Transverse colon (tissue), 4 donors: Measurements from ENCODE around the gene PLCZ1. TPM values are rescaled to one million over a fixed set of nuclear protein-coding genes. Genes with fewer than 3 reads are reported as not detected.
"Not testable (repeated sequence)": the region's sequence is repeated elsewhere in the genome, so short reads cannot be mapped to it uniquely, and the experiment has no call there.

Experiments used
- DNase-seq: peaks from one replicate; pipeline ENCODE4 v3.0.0-alpha.2; 2019
- H3K27ac ChIP-seq, 4 donors: fragments of 200-600 bp; sonication (generic); 2 replicates each; pipeline ENCODE4 v1.5.1; 2016 to 2018; ENCODE audit warnings: inconsistent platforms in 4 of 4
- H3K27me3 ChIP-seq: fragments of 200-600 bp; sonication (generic); 2 replicates; pipeline ENCODE4 v1.5.1; 2017; ENCODE audit warnings: inconsistent platforms
- H3K36me3 ChIP-seq, 4 donors: fragments of 200-600 bp; sonication (generic); 2 replicates each; pipeline ENCODE4 v1.5.1; 2017 to 2019; ENCODE audit warnings: inconsistent platforms in 4 of 4
- H3K4me1 ChIP-seq, 4 donors: fragments of 200-600 bp; sonication (generic); 2 replicates each; pipeline ENCODE4 v1.5.1; 2017 to 2020; ENCODE audit warnings: inconsistent platforms in 4 of 4
- H3K4me3 ChIP-seq, 4 donors: fragments of 200-600 bp; sonication (generic); 1 replicate in 1 of 4; 2 replicates in 3 of 4; pipeline versions ENCODE4 v1.5.1 to v1.6.1; 2017 to 2019; ENCODE audit warnings: inconsistent platforms in 4 of 4
- H3K9me3 ChIP-seq, 2 donors: fragments of 200-600 bp; sonication (generic); 2 replicates each; pipeline ENCODE4 v1.5.1; 2017 to 2019; ENCODE audit warnings: inconsistent platforms in 2 of 2
- CTCF ChIP-seq, 5 experiments: fragments of 200-600 bp in 3 of 5; fragments of 450-650 bp in 2 of 5; sonication (generic) in 3 of 5; IDR thresholded peaks; 1 replicate in 2 of 5; 2 replicates in 3 of 5; pipeline ENCODE4 v1.5.1; 2016 to 2017; ENCODE audit warnings: antibody characterized with exemption in 5 of 5, inconsistent platforms in 3 of 5, mild to moderate bottlenecking in 2 of 5, moderate library complexity in 1 of 5
- EP300 ChIP-seq: sonication (generic); formaldehyde crosslinking; IDR thresholded peaks from one replicate; pipeline ENCODE4 v1.6.1; 2017; ENCODE audit warnings: antibody characterized with exemption, low read depth
- POLR2A ChIP-seq: fragments of 450-650 bp; IDR thresholded peaks from one replicate; pipeline ENCODE4 v1.6.1; 2016; ENCODE audit warnings: antibody characterized with exemption, mild to moderate bottlenecking, moderate library complexity
- POLR2AphosphoS5 ChIP-seq, 3 donors: sonication (generic); formaldehyde crosslinking; IDR thresholded peaks; one replicate each; pipeline ENCODE4 v1.6.1; 2016; ENCODE audit warnings: antibody characterized with exemption in 3 of 3
- WGBS, 2 donors: methylation state at CpG; one replicate each; pipeline ENCODE4 v1.1.5; 2018; ENCODE audit warnings: low coverage in 1 of 2; 5-methylcytosine and 5-hydroxymethylcytosine counted together
- in situ Hi-C, 4 donors: fragments of 200-750 bp; cut with MboI; loops; one replicate each; pipeline versions ENCODE4 v1.15.0 to v1.15.1; 2017; ENCODE audit warnings: low sequenced_read_pairs in 3 of 4, low pct_ligation_motif_present in 1 of 4, low pct_unique_long_range_greater_than_20kb in 1 of 4
- intact Hi-C: fragments of 100-400 bp; cut with DNase I; formaldehyde crosslinking; loops from one replicate; pipeline ENCODE4 v1.15.1; 2023; ENCODE audit warnings: low total_unique reads
- total RNA-seq, 4 donors: library from RNA; depleted of rRNA; stranded (reverse); fragments of >200 nt; gene quantifications; one replicate each; pipeline ENCODE4 v1.1.0, GENCODE V29; 2016

PLCZ1 gene
- total RNA-seq, 4 donors from 2014 or later, result not detected

GRCh38 chr12:18700271-18700670, 37.5 kb downstream of the PLCZ1 start:
- no peak for DNase-seq
- Histone ChIP-seq H3K4me3 (no peak overlapping the region), H3K4me1 (no peaks in the 10 kb centered on the region), H3K36me3 (no peaks in the 10 kb centered on the region), H3K9me3 (no peaks in the 10 kb centered on the region), H3K27me3 (no peaks in the 10 kb centered on the region), H3K27ac (no peak overlapping the region)
- TF ChIP-seq POLR2A, result no peak
- no peak for TF ChIP-seq CTCF (IDR thresholded peaks at IDR 0.05)
- TF ChIP-seq POLR2AphosphoS5 (IDR thresholded peaks at IDR 0.05), result no peak
- 67 to 100% methylated on average over 1 to 3 of the region's 3 CpGs for WGBS, 2 donors
- in situ Hi-C loops (no loop called here), intact Hi-C loops (no loop called here)

- H3K36me3 ChIP-seq, result no peaks in the 10 kb centered on the region
- in situ Hi-C loops, result no loop called here
- H3K4me1 ChIP-seq, result no peaks in the 10 kb centered on the region
- no peak for DNase-seq
- H3K27ac ChIP-seq, result no peak overlapping the region
- H3K9me3 ChIP-seq, result no peaks in the 10 kb centered on the region
- intact Hi-C loops, result no loop called here
- TF ChIP-seq POLR2AphosphoS5 (IDR thresholded peaks at IDR 0.05) (no peak), EP300 (no peak), CTCF (IDR thresholded peaks at IDR 0.05) (no peak), POLR2A (no peak)
- H3K27me3 ChIP-seq, result no peaks in the 10 kb centered on the region
- H3K4me3 ChIP-seq, result no peak overlapping the region
Measured at GRCh38 chr12:18696971-18697602, 40.7 kb downstream of the PLCZ1 start.

GRCh38 chr12:18693986-18694385, 43.8 kb downstream of the PLCZ1 start:
- H3K27ac ChIP-seq, H3K9me3 ChIP-seq, H3K4me1 ChIP-seq, in situ Hi-C loops, DNase-seq, intact Hi-C loops, H3K4me3 ChIP-seq, H3K27me3 ChIP-seq, H3K36me3 ChIP-seq: not testable (repeated sequence)
- WGBS, 2 donors, result 78 to 88% methylated on average over 4 to 5 of the region's 5 CpGs

GRCh38 chr12:18690653-18691052, 47.2 kb downstream of the PLCZ1 start:
- TF ChIP-seq POLR2AphosphoS5 (IDR thresholded peaks at IDR 0.05), result no peak
- no peak for TF ChIP-seq POLR2A
- no peak for TF ChIP-seq EP300
- no peak for TF ChIP-seq CTCF (IDR thresholded peaks at IDR 0.05)
- in situ Hi-C loops, result no loop called here
- no peaks in the 10 kb centered on the region for H3K4me1 ChIP-seq
- no peak overlapping the region for H3K27ac ChIP-seq
- intact Hi-C loops, result no loop called here
- no peak for DNase-seq
- no peak overlapping the region for H3K4me3 ChIP-seq
- 87 to 100% methylated on average over 4 of the region's 4 CpGs for WGBS, 2 donors
- no peaks in the 10 kb centered on the region for H3K27me3 ChIP-seq
- H3K9me3 ChIP-seq, result no peaks in the 10 kb centered on the region
- no peaks in the 10 kb centered on the region for H3K36me3 ChIP-seq

- Histone ChIP-seq H3K36me3 (no peaks in the 10 kb centered on the region), H3K27me3 (no peaks in the 10 kb centered on the region), H3K4me3 (no peak overlapping the region), H3K9me3 (no peaks in the 10 kb centered on the region), H3K27ac (no peak overlapping the region), H3K4me1 (no peaks in the 10 kb centered on the region)
- in situ Hi-C loops, result no loop called here
- DNase-seq, result no peak
- intact Hi-C loops, result no loop called here
- no peak for TF ChIP-seq POLR2AphosphoS5 (IDR thresholded peaks at IDR 0.05)
- WGBS, 2 donors, result 45 to 49% methylated on average over 3 of the region's 3 CpGs
Measured at GRCh38 chr12:18689771-18690170, 48.0 kb downstream of the PLCZ1 start.
